ENCODE measurements around the gene DHX32. TPM values are rescaled to one million over a fixed set of nuclear protein-coding genes. Genes with fewer than 3 reads are reported as not detected.
"Not testable (repeated sequence)": the region's sequence is repeated elsewhere in the genome, so short reads cannot be mapped to it uniquely, and the experiment has no call there.

Gene DHX32
- total and polyA plus RNA-seq, 2 of the 4 experiments (the other 2 are of a cell fraction) = 15.6 to 27.8 TPM

- H3K9me1 ChIP-seq (ENCODE audit: insufficient read depth, low read length); intact Hi-C loops (cut with micrococcal nuclease); H3K27me3 ChIP-seq (ENCODE audit: control insufficient read depth, insufficient read depth, low read length); CTCF ChIA-PET; H2BK120ac ChIP-seq (ENCODE audit: low read depth, low read length); H4K20me1 ChIP-seq (ENCODE audit: insufficient read depth, low read length); POLR2A ChIA-PET (ENCODE audit: unreplicated experiment); H3K23ac ChIP-seq (ENCODE audit: low read depth, low read length); H3K4me1 ChIP-seq (ENCODE audit: control insufficient read depth, insufficient read depth, low read length); BruUV-seq (replicated peaks); H3K9me3 ChIP-seq (ENCODE audit: control insufficient read depth, insufficient read depth, low read length); in situ Hi-C loops (cut with MboI; ENCODE audit: low sequenced_read_pairs); dilution Hi-C loops (cut with HindIII; ENCODE audit: low sequenced_read_pairs, unreplicated experiment); H2AK5ac ChIP-seq (ENCODE audit: low read depth, low read length); H2BK20ac ChIP-seq (ENCODE audit: low read depth, low read length); H2BK15ac ChIP-seq (ENCODE audit: low read depth, low read length); H3K36me3 ChIP-seq (ENCODE audit: control insufficient read depth, insufficient read depth, low read length); H3K79me1 ChIP-seq (ENCODE audit: low read depth in 1 of 2, low read length in 2 of 2); H3K18ac ChIP-seq (ENCODE audit: low read depth, low read length): not testable (repeated sequence)
- DNase-seq (peak; percentile 65), ATAC-seq (ENCODE audit: low read depth) (peak; percentile 76)
- H3K27ac ChIP-seq (ENCODE audit: insufficient read depth, low read length) = peak overlapping the region; percentile 86
- peak overlapping the region; percentile 93 for H3K4me2 ChIP-seq (ENCODE audit: low read depth, low read length)
- H3K9ac ChIP-seq (ENCODE audit: low read depth, low read length) = peak overlapping the region; percentile 62
- WGBS, 2 experiments (ENCODE audit: extremely low coverage in 2 of 2, insufficient read length in 1 of 2) = 20% methylated on average over 38 of the region's 50 CpGs; no CpG with 5 or more reads in 1 of the 2 experiments
- peak overlapping the region; percentile 54; the same call in 1 of the 2 replicates for H3K4ac ChIP-seq (ENCODE audit: low read depth, low read length)
- H4K91ac ChIP-seq (ENCODE audit: insufficient read depth, low read depth, low read length) = peak overlapping the region; percentile 58; the same call in 1 of the 2 replicates
- peak overlapping the region in 1 of 2 experiments; percentile 54; a peak in 3 of 4 replicates for H4K8ac ChIP-seq (ENCODE audit: low read depth in 2 of 2, low read length in 2 of 2)
- H3K56ac ChIP-seq (ENCODE audit: extremely low read depth, insufficient read depth, low read length) = peak overlapping the region; percentile 83
- peak; percentile 63; the same call in 1 of the 2 replicates for TF ChIP-seq POLR2A (IDR thresholded peaks at IDR 0.05; ENCODE audit: low read depth, low read length)
- TF ChIP-seq BHLHE40 (IDR thresholded peaks at IDR 0.05; ENCODE audit: low read depth, low read length) = peak; percentile 10; the same call in 1 of the 2 replicates
- peak; percentile 60; the same call in 1 of the 2 replicates for TF ChIP-seq NFE2L2 (IDR thresholded peaks at IDR 0.05; ENCODE audit: low read depth, low read length)
- H2AK9ac ChIP-seq (replicated peaks; ENCODE audit: low read depth, low read length, poor library complexity) = peak overlapping the region; percentile 65
- 0 out of 2 replicates have a peak overlapping the region, but pooled peaks have one; percentile 58 for H3K14ac ChIP-seq (replicated peaks; ENCODE audit: low read depth, low read length)
- H2BK5ac ChIP-seq (ENCODE audit: low read depth, low read length, poor library complexity, severe bottlenecking) = peak overlapping the region; percentile 70
- H3K4me3 ChIP-seq (ENCODE audit: insufficient read depth, low read depth, low read length) = peak overlapping the region; percentile 54
- peak overlapping the region; percentile 92 for H2AFZ ChIP-seq (replicated peaks; ENCODE audit: low read length, poor library complexity)
- H4K5ac ChIP-seq (ENCODE audit: low read depth, low read length) = peak overlapping the region; percentile 25
These were observed 14.3 kb upstream of the DHX32 start for GRCh38 chr10:125895130-125896087.

- BruUV-seq (replicated peaks); intact Hi-C loops (cut with micrococcal nuclease); H2AK9ac ChIP-seq (replicated peaks; ENCODE audit: low read depth, low read length, poor library complexity); H3K27me3 ChIP-seq (ENCODE audit: control insufficient read depth, insufficient read depth, low read length); H3K18ac ChIP-seq (ENCODE audit: low read depth, low read length); H2BK120ac ChIP-seq (ENCODE audit: low read depth, low read length); POLR2A ChIA-PET (ENCODE audit: unreplicated experiment); H3K4ac ChIP-seq (ENCODE audit: low read depth, low read length); H3K9ac ChIP-seq (ENCODE audit: low read depth, low read length); ATAC-seq (ENCODE audit: low read depth); H3K9me3 ChIP-seq (ENCODE audit: control insufficient read depth, insufficient read depth, low read length); H3K14ac ChIP-seq (replicated peaks; ENCODE audit: low read depth, low read length); H3K4me1 ChIP-seq (ENCODE audit: control insufficient read depth, insufficient read depth, low read length); dilution Hi-C loops (cut with HindIII; ENCODE audit: low sequenced_read_pairs, unreplicated experiment); H3K4me3 ChIP-seq (ENCODE audit: insufficient read depth, low read depth, low read length); H3K4me2 ChIP-seq (ENCODE audit: low read depth, low read length); H2AFZ ChIP-seq (replicated peaks; ENCODE audit: low read length, poor library complexity); H2BK15ac ChIP-seq (ENCODE audit: low read depth, low read length); H4K8ac ChIP-seq (ENCODE audit: low read depth in 2 of 2, low read length in 2 of 2); H3K36me3 ChIP-seq (ENCODE audit: control insufficient read depth, insufficient read depth, low read length); H4K91ac ChIP-seq (ENCODE audit: insufficient read depth, low read depth, low read length); H2AK5ac ChIP-seq (ENCODE audit: low read depth, low read length); H4K20me1 ChIP-seq (ENCODE audit: insufficient read depth, low read length); H3K56ac ChIP-seq (ENCODE audit: extremely low read depth, insufficient read depth, low read length); H2BK5ac ChIP-seq (ENCODE audit: low read depth, low read length, poor library complexity, severe bottlenecking); H3K23ac ChIP-seq (ENCODE audit: low read depth, low read length); CTCF ChIA-PET; H4K5ac ChIP-seq (ENCODE audit: low read depth, low read length); H3K27ac ChIP-seq (ENCODE audit: insufficient read depth, low read length); in situ Hi-C loops (cut with MboI; ENCODE audit: low sequenced_read_pairs); H3K79me1 ChIP-seq (ENCODE audit: low read depth in 1 of 2, low read length in 2 of 2); DNase-seq; H3K9me1 ChIP-seq (ENCODE audit: insufficient read depth, low read length); H2BK20ac ChIP-seq (ENCODE audit: low read depth, low read length): not testable (repeated sequence)
- 100% methylated on average over 1 of the region's 3 CpGs; no CpG with 5 or more reads in 1 of the 2 experiments for WGBS, 2 experiments (ENCODE audit: extremely low coverage in 2 of 2, insufficient read length in 1 of 2)
These were observed 13.1 kb upstream of the DHX32 start for GRCh38 chr10:125894176-125894575.

Data from IMR-90 (cell line).